GM18499 (cell line): ENCODE data around the gene CEP104.

ENCODE experiments used
- ATAC-seq: cut with Tn5 transposase; IDR thresholded peaks from one replicate; pipeline ENCODE4 v1.9.1; 2021; ENCODE audit warnings: moderate number of reproducible peaks; ENCODE audit not compliant: insufficient read depth, unreplicated experiment

Gene CEP104

DNA sequence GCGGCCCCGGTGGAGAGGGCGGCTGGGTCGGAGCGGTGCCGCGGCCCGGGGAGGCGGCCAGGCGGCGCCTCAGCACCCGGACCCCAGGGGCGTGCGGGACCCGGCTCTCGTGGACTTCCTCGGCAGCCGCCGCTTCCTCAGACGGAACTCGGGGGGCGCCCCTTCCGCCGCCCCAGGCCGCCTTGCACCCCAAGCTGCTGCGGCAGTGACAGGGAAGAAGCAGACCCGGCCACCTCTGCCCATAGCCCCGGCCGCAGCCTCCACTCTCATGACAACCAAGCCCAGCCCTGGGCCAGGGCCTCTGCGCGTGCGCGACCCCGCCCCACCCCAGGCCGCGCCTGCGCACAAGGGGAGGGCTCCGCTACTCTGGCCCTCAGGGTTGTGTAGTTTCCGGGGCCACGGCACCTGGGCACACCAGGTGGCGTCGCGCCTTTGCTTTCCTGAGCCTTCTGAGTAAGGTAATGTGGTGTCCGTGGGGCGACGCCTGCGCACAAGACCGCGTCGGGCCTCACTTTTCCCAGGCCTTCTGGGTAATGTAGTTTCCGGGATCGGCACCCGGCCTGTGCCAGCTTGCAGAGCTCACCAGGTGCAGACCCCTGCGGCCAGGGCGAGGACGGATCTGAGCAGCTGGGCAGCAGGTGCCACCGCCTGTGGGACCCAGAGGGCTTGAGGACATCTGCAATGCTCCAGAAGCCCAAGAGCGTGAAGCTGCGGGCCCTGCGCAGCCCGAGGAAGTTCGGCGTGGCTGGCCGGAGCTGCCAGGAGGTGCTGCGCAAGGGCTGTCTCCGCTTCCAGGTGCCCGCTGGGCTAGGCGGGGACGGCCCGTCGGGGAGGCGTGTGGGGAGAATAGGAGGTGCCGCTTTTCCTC is at the start of gene CEP104, which contains the start of gene DFFB:
CEP104 (minus strand) TSS at position 289 of the 868 bp plus-strand sequence. CDS start 4,804 bp downstream, outside the sequence.
DFFB (plus strand) TSS at position 554 of the 868 bp plus-strand sequence; CDS start at position 682, 128 bp downstream.
- peak; percentile 78 for ATAC-seq

DNA sequence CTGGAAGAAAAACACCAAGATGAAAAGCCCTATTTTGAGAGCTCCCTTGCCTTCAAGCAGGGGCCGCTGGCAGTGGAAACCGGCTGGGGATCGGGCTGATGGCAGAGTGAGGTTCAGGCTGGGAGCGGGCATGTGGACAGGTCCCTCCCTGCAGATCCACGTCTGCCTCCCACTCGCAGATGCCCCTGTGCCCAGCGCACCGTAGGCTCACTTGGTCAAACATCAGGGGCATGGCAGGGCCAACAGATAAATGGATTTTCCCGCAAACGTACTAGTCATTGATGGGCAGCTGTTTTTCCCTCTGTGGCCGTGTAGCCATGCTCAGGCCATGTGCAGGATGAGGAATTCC is 49.6 kb upstream of the CEP104 start:
- ATAC-seq = no peak

DNA sequence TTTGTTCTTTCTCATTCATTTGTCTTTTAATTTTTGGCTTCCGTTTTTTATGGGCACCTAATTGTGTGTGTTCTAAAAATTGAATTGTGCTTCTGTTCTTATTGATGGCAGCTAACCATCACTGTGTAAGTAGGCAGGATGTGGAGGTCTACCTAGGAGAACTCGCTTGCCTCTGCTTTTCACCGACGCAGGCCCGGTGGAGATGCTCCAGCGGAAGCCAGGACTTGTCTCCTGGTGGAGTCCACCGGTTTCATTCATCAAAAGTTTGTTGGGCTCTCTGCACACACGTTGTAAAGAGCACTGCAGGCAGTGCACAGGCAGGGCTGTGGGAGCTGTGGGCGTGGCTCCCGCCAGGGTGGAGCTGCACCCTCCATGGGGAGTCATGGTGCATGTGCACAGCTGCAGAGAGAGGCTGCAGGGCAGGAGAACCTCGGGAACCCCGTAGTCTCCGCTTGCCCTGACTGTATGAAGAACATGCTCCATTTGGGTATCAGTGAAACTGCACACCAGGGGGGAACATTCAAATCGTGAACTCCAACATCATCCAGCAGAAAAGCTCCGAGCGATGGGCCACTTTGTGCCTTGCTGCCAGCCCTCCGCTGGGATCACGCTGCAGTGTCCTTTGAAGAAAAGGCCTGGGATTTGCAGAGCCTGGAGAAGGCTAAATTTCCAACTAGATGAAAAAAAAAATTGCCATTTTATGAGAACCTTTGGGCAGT is 49.1 kb upstream of the CEP104 start:
- no peak for ATAC-seq

DNA sequence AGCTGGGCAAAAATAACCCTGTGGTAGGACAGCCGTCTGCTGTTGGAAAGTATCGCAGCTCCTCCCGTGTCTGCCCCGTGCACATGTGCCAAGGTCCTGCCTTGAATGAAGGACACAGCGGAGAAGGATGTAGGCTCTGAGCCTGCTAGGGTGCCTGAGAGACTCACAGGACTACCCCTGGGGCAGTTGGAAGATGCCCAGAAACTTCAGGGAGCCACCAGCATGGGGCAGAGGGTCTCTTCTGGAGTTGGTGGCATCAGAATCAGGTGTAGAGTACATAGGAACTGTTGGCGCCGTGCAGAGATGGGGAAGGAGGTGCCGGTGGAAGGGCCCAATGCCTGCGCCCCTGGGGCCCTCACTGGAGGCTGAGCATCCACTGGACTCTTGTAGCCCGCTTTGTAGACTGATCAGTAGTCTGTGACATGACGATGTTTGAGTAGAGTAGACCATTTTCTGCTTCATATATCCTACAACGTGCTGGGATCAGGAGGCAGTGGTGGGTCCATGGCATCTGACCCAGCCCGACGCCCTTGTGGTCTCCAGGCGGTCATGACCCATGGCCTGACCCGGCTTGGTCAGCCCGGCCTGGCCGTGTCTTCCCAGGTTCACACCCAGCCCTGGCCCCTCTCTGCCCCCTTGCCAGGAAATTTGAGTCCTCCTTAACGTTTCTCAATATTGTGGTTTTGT is 48.4 kb upstream of the CEP104 start:
- no peak for ATAC-seq

DNA sequence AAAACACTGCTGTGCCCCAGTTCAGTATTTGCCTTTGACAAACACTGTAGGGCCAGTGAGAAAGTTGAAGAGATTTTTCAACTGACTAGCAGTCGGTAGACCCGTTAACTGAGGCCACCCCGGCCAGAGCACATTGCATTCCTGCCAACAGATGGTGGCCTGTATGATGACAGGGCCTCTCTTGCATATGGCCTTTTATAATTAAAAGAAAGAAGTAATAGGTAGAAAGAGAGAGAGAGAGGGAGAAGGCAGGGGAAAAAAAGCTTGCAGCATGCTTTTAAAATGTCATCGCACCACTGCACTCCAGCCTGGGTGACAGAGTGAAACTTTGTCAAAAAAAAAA is 47.8 kb upstream of the CEP104 start:
- ATAC-seq = no peak

DNA sequence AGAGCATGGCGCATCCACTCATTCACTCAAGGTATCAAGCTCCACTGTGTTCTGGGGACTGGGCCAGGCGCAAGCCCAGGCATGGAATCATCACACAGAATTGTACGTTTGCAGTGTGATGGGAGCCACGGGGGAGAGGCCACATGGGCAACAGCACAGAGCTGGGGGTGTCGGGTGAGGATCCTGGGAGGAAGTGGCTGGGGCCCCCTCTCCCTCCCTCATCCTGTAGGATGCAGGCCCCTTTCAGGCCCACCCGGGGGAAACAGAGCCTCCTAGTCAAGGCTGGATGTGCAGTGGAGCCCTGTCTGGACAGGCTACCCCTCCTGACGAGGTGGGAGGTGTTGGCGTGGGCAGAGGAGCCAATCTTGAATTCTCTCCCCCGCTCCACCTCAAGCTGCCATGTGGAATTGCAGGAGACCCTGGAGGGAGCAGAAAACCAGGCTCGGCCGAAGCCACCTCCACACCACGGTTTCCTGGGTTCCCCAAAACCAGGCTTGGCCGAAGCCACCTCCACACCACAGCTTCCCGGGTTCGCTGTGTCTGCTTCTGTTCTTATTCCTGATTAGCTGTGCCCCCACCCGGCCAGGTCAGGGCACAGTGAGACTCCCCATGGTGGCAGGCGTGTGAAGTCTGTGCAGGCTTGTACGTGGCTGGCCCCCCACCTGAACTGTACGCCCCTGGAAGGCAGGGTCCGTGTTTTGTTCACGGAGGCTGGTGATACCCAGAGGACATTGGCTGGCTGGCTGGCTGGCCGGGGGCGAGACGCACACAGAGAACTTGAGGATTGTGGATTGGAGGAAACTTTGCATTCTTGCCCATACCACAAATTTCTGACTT is 47.2 kb upstream of the CEP104 start:
- no peak for ATAC-seq

DNA sequence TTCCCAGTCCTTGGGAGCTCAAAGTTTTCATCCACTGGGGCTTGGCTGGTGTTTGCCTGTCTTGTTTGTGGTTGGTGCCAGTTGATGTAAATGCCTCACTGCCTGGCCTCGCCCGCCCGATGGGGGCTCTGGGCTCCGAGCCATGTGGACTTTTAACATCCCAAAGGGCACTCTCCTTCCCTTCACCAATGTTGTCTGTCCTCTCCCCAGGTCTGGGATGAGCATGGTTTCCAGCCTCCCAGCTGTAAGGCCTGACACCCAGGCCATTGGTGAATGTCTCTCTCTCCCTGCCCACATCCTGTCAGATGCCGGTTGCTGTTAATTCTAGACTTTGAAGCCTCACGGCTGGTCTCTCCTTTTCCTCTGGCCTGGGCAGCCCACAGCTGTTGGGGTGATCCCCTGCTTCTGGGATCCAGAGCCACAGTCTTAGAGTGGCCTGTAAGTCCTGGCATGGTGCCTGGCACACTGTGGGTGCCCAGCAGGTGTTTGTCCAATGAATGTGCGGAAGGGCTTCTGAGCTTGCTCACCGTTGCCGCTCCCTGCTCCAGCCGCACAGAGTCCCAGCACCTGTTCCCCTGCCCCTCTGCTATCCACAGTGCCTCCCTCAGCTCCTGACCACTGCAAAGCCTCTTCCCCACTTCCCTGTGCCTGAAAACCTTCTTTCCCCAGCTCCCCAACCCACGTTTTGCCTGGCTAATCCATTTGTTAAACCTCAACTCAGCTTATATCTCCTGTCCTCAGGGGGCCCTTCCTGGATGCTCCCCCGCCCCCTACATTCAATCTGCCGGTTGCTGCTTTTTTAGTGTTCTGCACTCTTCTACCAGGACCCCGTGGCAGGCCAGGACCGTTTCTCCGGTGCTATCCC is 46.4 kb upstream of the CEP104 start:
- ATAC-seq = no peak

DNA sequence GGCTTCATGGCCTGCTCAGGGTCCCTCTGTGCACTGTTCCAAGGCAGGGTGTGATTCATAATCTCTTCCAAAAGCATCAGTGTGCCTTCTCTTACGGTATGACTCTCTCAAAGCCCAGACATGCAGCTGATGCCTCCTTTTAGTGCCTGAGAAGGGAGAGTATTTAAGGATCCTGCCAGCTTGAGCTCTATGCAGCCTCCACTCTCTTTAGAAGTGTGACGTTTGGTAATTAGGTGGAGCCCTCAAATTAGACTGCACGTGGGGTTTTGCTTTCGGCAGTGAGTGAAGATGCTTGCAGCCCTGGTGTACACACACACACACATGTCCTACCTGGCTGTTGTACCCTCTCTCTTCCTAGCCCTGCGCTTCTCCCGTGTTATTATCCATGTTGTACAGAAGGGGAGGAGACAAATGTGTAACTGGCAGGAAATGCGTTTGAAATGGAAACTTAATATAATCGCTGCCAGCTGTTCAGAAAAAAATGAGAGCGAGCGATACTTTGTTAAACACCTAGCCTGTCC is 45.6 kb upstream of the CEP104 start:
- ATAC-seq = no peak

- no peak for ATAC-seq
Observed at GRCh38 chr1:3902111-3902511, 45.1 kb upstream of the CEP104 start.

DNA sequence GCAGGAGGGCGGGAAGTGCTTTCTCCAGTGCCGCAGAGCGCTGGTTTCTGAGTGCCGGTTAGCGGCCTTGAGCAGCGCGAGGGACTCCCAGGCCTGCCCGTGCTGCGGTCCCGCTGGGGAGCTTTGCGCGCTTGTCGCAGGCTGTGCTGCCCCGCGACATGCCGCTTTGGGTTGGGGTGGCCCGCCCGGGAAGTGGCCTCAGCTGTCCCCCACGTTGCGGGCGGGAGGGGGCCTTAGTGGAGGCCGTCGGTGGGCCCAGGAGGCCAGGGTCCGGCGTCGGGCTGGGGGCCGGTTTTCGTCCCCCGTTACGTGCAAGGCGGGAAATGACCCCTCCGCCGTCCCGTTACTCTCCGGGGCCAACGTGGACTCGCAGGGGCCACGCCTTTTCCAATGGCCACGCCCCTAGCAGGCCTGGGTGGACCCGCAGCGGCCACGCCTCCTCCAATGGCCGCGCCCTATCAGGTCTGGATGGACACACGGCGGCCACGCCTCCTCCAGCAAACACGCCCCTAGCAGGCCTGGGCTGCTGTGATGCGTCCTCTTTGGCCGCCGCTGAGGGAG is 44.0 kb upstream of the CEP104 start:
- ATAC-seq = peak; percentile 28

DNA sequence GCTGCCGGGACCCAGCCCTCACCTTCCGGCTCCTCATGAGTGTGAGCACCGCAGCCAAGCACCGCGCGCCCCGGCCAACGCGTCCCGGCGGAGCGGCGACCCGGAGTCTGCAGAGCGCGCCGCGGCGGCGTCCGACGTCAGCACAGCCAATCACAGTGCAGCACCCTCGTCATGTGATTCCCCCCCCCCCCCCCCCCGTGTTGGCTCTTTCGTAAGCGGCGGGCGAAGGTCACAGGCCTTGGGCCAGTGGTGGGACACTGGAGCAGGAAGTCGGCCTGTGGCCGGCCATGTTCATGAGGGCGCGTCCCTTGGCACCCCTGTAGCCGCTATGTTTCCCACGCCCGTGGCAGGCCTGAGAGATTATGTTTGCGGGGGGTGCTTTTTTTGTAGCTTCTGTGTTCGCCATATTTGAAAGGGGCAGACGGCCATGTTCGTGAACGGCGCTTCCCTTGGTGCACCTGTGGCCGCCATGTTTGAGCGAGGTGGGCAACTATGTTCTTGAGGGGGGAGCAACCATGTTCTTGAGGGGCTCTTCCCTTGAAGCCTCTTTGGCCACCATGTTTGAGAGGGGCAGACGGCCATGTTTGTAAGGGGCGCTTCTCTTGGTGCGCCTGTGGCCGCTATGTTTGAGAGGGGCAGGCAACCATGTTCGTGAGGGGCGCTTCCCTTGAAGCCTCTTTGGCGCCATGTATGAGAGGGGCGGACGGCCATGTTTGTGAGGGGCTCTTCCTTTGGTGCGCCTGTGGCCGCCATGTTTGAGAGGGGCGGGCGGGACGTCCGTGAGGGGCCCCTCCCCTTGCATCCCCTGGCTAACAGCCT is 43.3 kb upstream of the CEP104 start, which contains the start of gene C1orf174:
C1orf174 (minus strand) TSS at position 123 of the 819 bp plus-strand sequence; CDS start at position 37, 86 bp downstream.
- ATAC-seq = peak; percentile 38

DNA sequence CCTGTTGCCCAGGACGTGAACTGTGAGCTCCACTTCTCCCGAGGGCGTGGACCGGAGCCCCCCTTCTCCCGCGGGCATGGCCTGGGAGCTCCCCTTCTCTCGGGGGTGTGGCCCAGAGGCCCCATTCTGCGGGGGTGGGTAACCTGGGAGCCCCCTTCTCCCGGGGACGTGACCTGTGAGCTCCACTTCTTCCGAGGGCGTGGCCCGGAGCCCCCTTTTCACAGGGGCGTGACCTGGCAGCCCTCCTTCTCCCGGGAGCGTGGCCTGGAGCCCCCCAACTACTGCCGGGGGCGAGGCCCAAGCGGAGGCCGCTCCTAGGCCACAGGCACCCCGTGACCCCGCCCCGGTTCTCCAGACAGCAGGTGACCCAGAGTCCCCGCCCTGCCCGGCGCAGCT is 42.7 kb upstream of the CEP104 start:
- ATAC-seq = peak; percentile 19

GRCh38 chr1:3898994-3899753 is 42.2 kb upstream of the CEP104 start:
- ATAC-seq = no peak

GRCh38 chr1:3898475-3898735 is 41.4 kb upstream of the CEP104 start:
- no peak for ATAC-seq

DNA sequence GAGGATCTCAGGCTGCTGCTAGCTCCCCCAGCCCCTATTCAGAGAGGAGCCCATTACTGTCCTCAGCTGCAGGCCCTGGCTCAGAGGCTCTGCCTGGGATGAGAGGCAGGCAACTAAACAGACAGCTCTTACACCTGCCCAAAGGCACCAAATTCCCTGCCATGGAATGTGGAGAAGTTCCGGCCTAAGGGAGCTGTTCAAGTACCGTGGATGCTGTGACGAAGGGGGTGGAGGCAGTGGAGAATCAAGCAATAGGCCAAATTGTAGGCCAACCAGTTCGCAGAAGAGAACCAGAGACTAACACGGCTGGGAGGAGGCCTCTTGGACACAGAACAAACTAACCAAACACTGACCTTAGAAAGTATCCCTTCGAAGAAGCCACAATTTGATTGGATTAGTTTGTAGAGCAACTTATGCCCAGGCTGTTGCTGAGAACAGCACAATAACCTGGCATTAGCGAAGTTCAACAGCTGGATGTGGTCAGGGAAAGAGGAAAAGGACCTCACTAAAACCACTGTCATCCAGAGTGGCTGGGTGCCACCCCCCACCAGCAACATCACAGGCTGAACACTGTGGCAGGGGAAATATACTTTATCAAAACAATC is 39.5 kb upstream of the CEP104 start:
- no peak for ATAC-seq

- ATAC-seq = no peak
Observed at GRCh38 chr1:3895951-3896325, 38.9 kb upstream of the CEP104 start.
